ENCODE measurements around the gene PIGZ.

GRCh38 chr3:196966526-196967401 lies 1.9 kb downstream of the PIGZ start:
- no peak for TF ChIP-seq ZBTB8A (IDR thresholded peaks at IDR 0.05; ENCODE audit: partially characterized antibody)
- TF ChIP-seq MAFK (IDR thresholded peaks at IDR 0.05; ENCODE audit: low read length) = no peak
